ENCODE measurements around the gene NOB1. TPM values are rescaled to one million over a fixed set of nuclear protein-coding genes. Genes with fewer than 3 reads are reported as not detected.

The NOB1 gene
- total and polyA plus RNA-seq, 2 experiments from 2014 or later = 41.4 to 56.6 TPM

GRCh38 chr16:69701866-69702265 is 52.9 kb downstream of the NOB1 start (continued):
- TF ChIP-seq REST (IDR thresholded peaks at IDR 0.05; ENCODE audit: unreplicated experiment) (no peak), CTCF (conservative IDR thresholded peaks at IDR 0.05; ENCODE audit: low read depth in 2 of 2) (no peak)

GRCh38 chr16:69701452-69701851 is 53.3 kb downstream of the NOB1 start:
- H3K27me3 Mint-ChIP-seq (ENCODE audit: insufficient read depth, low read depth, poor library complexity) = peaks cover 2% of the 10 kb centered on the region
- Histone ChIP-seq H3K9me2 (ENCODE audit: insufficient read depth) (no peaks in the 10 kb centered on the region), H3K4me1 (ENCODE audit: insufficient read depth) (peaks cover 3% of the 10 kb centered on the region; the same call in 1 of the 2 replicates), H3K36me3 (ENCODE audit: insufficient read depth) (no peaks in the 10 kb centered on the region), H3K4me2 (no peak overlapping the region), H3K4me3 (no peak overlapping the region), H3F3A (replicated peaks; ENCODE audit: low read depth) (no peaks in the 10 kb centered on the region), H3K27ac (ENCODE audit: low read depth) (no peak overlapping the region), H4K20me1 (replicated peaks; ENCODE audit: insufficient read depth) (no peaks in the 10 kb centered on the region), H3K79me2 (replicated peaks; ENCODE audit: insufficient read depth) (no peaks in the 10 kb centered on the region), H3K27me3 (ENCODE audit: insufficient read depth) (no peaks in the 10 kb centered on the region), H2AFZ (no peak overlapping the region)
- H3K4me3 Mint-ChIP-seq = no peak overlapping the region
- H3K27ac Mint-ChIP-seq = no peak overlapping the region
- no peak for DNase-seq (ENCODE audit: low spot score)
- H3K36me3 Mint-ChIP-seq (ENCODE audit: low read depth) = no peaks in the 10 kb centered on the region
- no peak for ATAC-seq
- H3K9me3 Mint-ChIP-seq = no peaks in the 10 kb centered on the region
- peaks cover 3% of the 10 kb centered on the region; the same call in 1 of the 3 replicates for H3K4me1 Mint-ChIP-seq
- TF ChIP-seq POLR2AphosphoS5 (IDR thresholded peaks at IDR 0.05; ENCODE audit: low read depth) (no peak), REST (IDR thresholded peaks at IDR 0.05; ENCODE audit: unreplicated experiment) (no peak), STAT1 (IDR thresholded peaks at IDR 0.05; ENCODE audit: unreplicated experiment) (no peak), ETS1 (IDR thresholded peaks at IDR 0.05) (no peak), ZNF331 (CRISPR knock-in tag; IDR thresholded peaks at IDR 0.05; ENCODE audit: low read depth) (no peak), ZNF114 (CRISPR knock-in tag; IDR thresholded peaks at IDR 0.05) (no peak), JUNB (IDR thresholded peaks at IDR 0.05; ENCODE audit: unreplicated experiment) (no peak), NANOG (IDR thresholded peaks at IDR 0.05; ENCODE audit: borderline replicate concordance) (no peak), CTCF (conservative IDR thresholded peaks at IDR 0.05; ENCODE audit: low read depth in 2 of 2) (no peak), CREB1 (CRISPR knock-in tag; IDR thresholded peaks at IDR 0.05; ENCODE audit: low read depth) (no peak), EZH2 (IDR thresholded peaks at IDR 0.05; ENCODE audit: low read depth, unreplicated experiment) (no peak)
